Ishikawa (cell line): ENCODE measurements around the gene CCDC50.

Experiments used
- CEBPB ChIP-seq: IDR thresholded peaks from 2 replicates; pipeline ENCODE4 v1.6.1; 2012
- CREB1 ChIP-seq: IDR thresholded peaks from 2 replicates; pipeline ENCODE4 v1.6.1; 2012; ENCODE audit warnings: low read depth
- EGR1 ChIP-seq: IDR thresholded peaks from 2 replicates; pipeline ENCODE4 v1.6.1; 2012
- EP300 ChIP-seq: IDR thresholded peaks from 2 replicates; pipeline ENCODE4 v1.6.1; 2012; ENCODE audit warnings: borderline replicate concordance
- FOXM1 ChIP-seq: IDR thresholded peaks from 2 replicates; pipeline ENCODE4 v1.6.1; 2012; ENCODE audit warnings: low read depth, borderline replicate concordance
- MAX ChIP-seq: IDR thresholded peaks from 2 replicates; pipeline ENCODE4 v1.6.1; 2012
- NFIC ChIP-seq: IDR thresholded peaks from 2 replicates; pipeline ENCODE4 v1.6.1; 2012
- RAD21 ChIP-seq: IDR thresholded peaks from 2 replicates; pipeline ENCODE4 v1.6.1; 2012; ENCODE audit warnings: low read depth
- REST ChIP-seq: IDR thresholded peaks from 2 replicates; pipeline ENCODE4 v1.6.1; 2012; ENCODE audit warnings: low read depth, mild to moderate bottlenecking
- TEAD4 ChIP-seq: IDR thresholded peaks from 2 replicates; pipeline ENCODE4 v1.6.1; 2012
- YY1 ChIP-seq: IDR thresholded peaks from 2 replicates; pipeline ENCODE4 v1.6.1; 2012; ENCODE audit warnings: low read depth
- ZBTB7A ChIP-seq: IDR thresholded peaks from 2 replicates; pipeline ENCODE4 v1.6.1; 2012; ENCODE audit warnings: low read depth

GRCh38 chr3:191425322-191425734, 96.1 kb downstream of the CCDC50 start:
- no peak for TF ChIP-seq EP300
- TF ChIP-seq ZBTB7A, result no peak
- no peak for TF ChIP-seq EGR1
- TF ChIP-seq REST, result no peak
- TF ChIP-seq FOXM1, result no peak
- TF ChIP-seq TEAD4, result no peak
- no peak for TF ChIP-seq CREB1
- TF ChIP-seq NFIC, result no peak
- no peak for TF ChIP-seq YY1
- no peak for TF ChIP-seq RAD21
- no peak for TF ChIP-seq CEBPB
- TF ChIP-seq MAX, result no peak
